ENCODE measurements around the gene STX1B.

Gene STX1B

GRCh38 chr16:31009120-31009519 is 1.3 kb downstream of the STX1B start:
- Histone ChIP-seq H2AFZ (ENCODE audit: low read depth, low read length, severe bottlenecking) (no peak overlapping the region), H3K9me2 (replicated peaks; ENCODE audit: insufficient read depth, low read length) (no peaks in the 10 kb centered on the region), H3K4me3 (ENCODE audit: insufficient read depth, low read length, poor library complexity, severe bottlenecking) (no peak overlapping the region), H3F3A (ENCODE audit: insufficient read depth) (no peaks in the 10 kb centered on the region), H3K9ac (ENCODE audit: low read length) (no peak overlapping the region), H3K9me3 (ENCODE audit: insufficient read depth, low read length) (no peaks in the 10 kb centered on the region), H3K27ac (ENCODE audit: low read depth, low read length) (no peak overlapping the region), H3K4me2 (ENCODE audit: low read depth, low read length, poor library complexity, severe bottlenecking) (no peak overlapping the region), H4K20me1 (ENCODE audit: low read depth, low read length) (no peaks in the 10 kb centered on the region), H3K27me3 (ENCODE audit: low read length) (no peaks in the 10 kb centered on the region), H3K79me2 (ENCODE audit: insufficient read depth, low read length) (no peaks in the 10 kb centered on the region), H3K36me3 (ENCODE audit: low read length) (no peaks in the 10 kb centered on the region)
- no peak for TF ChIP-seq EZH2phosphoT487 (conservative IDR thresholded peaks at IDR 0.05; ENCODE audit: low read length)
- TF ChIP-seq, protein P1, sequence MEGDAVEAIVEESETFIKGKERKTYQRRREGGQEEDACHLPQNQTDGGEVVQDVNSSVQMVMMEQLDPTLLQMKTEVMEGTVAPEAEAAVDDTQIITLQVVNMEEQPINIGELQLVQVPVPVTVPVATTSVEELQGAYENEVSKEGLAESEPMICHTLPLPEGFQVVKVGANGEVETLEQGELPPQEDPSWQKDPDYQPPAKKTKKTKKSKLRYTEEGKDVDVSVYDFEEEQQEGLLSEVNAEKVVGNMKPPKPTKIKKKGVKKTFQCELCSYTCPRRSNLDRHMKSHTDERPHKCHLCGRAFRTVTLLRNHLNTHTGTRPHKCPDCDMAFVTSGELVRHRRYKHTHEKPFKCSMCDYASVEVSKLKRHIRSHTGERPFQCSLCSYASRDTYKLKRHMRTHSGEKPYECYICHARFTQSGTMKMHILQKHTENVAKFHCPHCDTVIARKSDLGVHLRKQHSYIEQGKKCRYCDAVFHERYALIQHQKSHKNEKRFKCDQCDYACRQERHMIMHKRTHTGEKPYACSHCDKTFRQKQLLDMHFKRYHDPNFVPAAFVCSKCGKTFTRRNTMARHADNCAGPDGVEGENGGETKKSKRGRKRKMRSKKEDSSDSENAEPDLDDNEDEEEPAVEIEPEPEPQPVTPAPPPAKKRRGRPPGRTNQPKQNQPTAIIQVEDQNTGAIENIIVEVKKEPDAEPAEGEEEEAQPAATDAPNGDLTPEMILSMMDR (IDR thresholded peaks at IDR 0.05; ENCODE audit: insufficient read depth, low read length, poor library complexity, severe bottlenecking): no peak

GRCh38 chr16:31008551-31008950 is 1.9 kb downstream of the STX1B start:
- no peak overlapping the region for H2AFZ ChIP-seq (ENCODE audit: low read depth, low read length, severe bottlenecking)
- no peak for TF ChIP-seq EZH2phosphoT487 (conservative IDR thresholded peaks at IDR 0.05; ENCODE audit: low read length)
- TF ChIP-seq, protein P1 (IDR thresholded peaks at IDR 0.05; ENCODE audit: insufficient read depth, low read length, poor library complexity, severe bottlenecking): no peak

GRCh38 chr16:31008149-31008548 is 2.3 kb downstream of the STX1B start:
- no peak overlapping the region for H3K27ac ChIP-seq (ENCODE audit: low read depth, low read length)
- H3K79me2 ChIP-seq (ENCODE audit: insufficient read depth, low read length): no peaks in the 10 kb centered on the region
- TF ChIP-seq, protein P1 (IDR thresholded peaks at IDR 0.05; ENCODE audit: insufficient read depth, low read length, poor library complexity, severe bottlenecking): no peak
- no peak for TF ChIP-seq EZH2phosphoT487 (conservative IDR thresholded peaks at IDR 0.05; ENCODE audit: low read length)
- H3K4me3 ChIP-seq (ENCODE audit: insufficient read depth, low read length, poor library complexity, severe bottlenecking): no peak overlapping the region
- H3F3A ChIP-seq (ENCODE audit: insufficient read depth): no peaks in the 10 kb centered on the region
- no peaks in the 10 kb centered on the region for H3K36me3 ChIP-seq (ENCODE audit: low read length)
- no peak overlapping the region for H2AFZ ChIP-seq (ENCODE audit: low read depth, low read length, severe bottlenecking)
- H3K4me2 ChIP-seq (ENCODE audit: low read depth, low read length, poor library complexity, severe bottlenecking): no peak overlapping the region
- H3K9me3 ChIP-seq (ENCODE audit: insufficient read depth, low read length): no peaks in the 10 kb centered on the region
- H3K27me3 ChIP-seq (ENCODE audit: low read length): no peaks in the 10 kb centered on the region
- H4K20me1 ChIP-seq (ENCODE audit: low read depth, low read length): no peaks in the 10 kb centered on the region
- H3K9me2 ChIP-seq (replicated peaks; ENCODE audit: insufficient read depth, low read length): no peaks in the 10 kb centered on the region
- no peak overlapping the region for H3K9ac ChIP-seq (ENCODE audit: low read length)

More at GRCh38 chr16:31008551-31008950, 1.9 kb downstream of the STX1B start:
- H3K9me2 ChIP-seq (replicated peaks; ENCODE audit: insufficient read depth, low read length): no peaks in the 10 kb centered on the region
- no peak overlapping the region for H3K27ac ChIP-seq (ENCODE audit: low read depth, low read length)
- no peaks in the 10 kb centered on the region for H3K9me3 ChIP-seq (ENCODE audit: insufficient read depth, low read length)
- H3K27me3 ChIP-seq (ENCODE audit: low read length): no peaks in the 10 kb centered on the region
- no peaks in the 10 kb centered on the region for H3F3A ChIP-seq (ENCODE audit: insufficient read depth)
- no peak overlapping the region for H3K4me2 ChIP-seq (ENCODE audit: low read depth, low read length, poor library complexity, severe bottlenecking)
- no peak overlapping the region for H3K4me3 ChIP-seq (ENCODE audit: insufficient read depth, low read length, poor library complexity, severe bottlenecking)
- H3K79me2 ChIP-seq (ENCODE audit: insufficient read depth, low read length): no peaks in the 10 kb centered on the region
- no peaks in the 10 kb centered on the region for H4K20me1 ChIP-seq (ENCODE audit: low read depth, low read length)
- H3K9ac ChIP-seq (ENCODE audit: low read length): no peak overlapping the region
- H3K36me3 ChIP-seq (ENCODE audit: low read length): no peaks in the 10 kb centered on the region

All from SU-DHL-6 (cell line).